Neural progenitor cell (in vitro differentiated cells): ENCODE measurements around the gene TRIM50.
"Not testable (repeated sequence)": the region's sequence is repeated elsewhere in the genome, so short reads cannot be mapped to it uniquely, and the experiment has no call there.

ENCODE experiments used
- EZH2phosphoT487 ChIP-seq: fragments of 200-600 bp; sonication (generic); IDR thresholded peaks from 2 replicates; pipeline ENCODE4 v1.6.1; 2017; ENCODE audit warnings: antibody characterized with exemption
- TF ChIP-seq, protein P1 (sequence below): fragments of 200-600 bp; sonication (generic); IDR thresholded peaks from 2 replicates; pipeline ENCODE4 v1.5.1; 2017; ENCODE audit warnings: antibody characterized with exemption, mild to moderate bottlenecking

DNA sequence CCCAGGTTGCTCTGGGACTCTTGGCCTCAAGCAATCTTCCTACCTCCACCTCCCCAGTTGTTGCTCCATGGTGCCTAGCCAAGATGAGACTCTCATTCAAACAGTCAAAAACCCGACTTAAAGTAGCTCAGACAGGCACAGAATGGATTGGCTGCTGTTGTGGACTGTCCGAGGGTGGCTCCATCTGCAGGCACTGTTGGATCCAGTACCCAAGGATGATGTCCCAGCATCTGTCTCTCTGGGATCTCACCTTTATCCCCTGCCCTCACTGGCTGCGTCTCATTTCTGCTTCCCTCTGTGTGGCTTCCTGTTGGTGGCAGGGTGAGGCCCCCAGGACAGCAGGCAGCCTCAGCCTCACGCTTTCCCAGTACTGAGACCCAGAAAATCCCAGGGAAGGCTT lies 48.4 kb upstream of the TRIM50 start:
- not testable (repeated sequence) for TF ChIP-seq EZH2phosphoT487
- TF ChIP-seq, protein P1, sequence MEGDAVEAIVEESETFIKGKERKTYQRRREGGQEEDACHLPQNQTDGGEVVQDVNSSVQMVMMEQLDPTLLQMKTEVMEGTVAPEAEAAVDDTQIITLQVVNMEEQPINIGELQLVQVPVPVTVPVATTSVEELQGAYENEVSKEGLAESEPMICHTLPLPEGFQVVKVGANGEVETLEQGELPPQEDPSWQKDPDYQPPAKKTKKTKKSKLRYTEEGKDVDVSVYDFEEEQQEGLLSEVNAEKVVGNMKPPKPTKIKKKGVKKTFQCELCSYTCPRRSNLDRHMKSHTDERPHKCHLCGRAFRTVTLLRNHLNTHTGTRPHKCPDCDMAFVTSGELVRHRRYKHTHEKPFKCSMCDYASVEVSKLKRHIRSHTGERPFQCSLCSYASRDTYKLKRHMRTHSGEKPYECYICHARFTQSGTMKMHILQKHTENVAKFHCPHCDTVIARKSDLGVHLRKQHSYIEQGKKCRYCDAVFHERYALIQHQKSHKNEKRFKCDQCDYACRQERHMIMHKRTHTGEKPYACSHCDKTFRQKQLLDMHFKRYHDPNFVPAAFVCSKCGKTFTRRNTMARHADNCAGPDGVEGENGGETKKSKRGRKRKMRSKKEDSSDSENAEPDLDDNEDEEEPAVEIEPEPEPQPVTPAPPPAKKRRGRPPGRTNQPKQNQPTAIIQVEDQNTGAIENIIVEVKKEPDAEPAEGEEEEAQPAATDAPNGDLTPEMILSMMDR = not testable (repeated sequence)
